H7 (cell line): ENCODE results near the gene TRNAU1AP. TPM values are rescaled to one million over a fixed set of nuclear protein-coding genes. Genes with fewer than 3 reads are reported as not detected.
A peak's percentile ranks its signal among the peaks of the same experiment; 100 is the strongest.
"Not testable (repeated sequence)": the region's sequence is repeated elsewhere in the genome, so short reads cannot be mapped to it uniquely, and the experiment has no call there.

Experiments
- DNase-seq: peaks from one replicate; pipeline ENCODE4 v3.0.0; 2012
- H3K27me3 ChIP-seq: 2 replicates; pipeline ENCODE4 v1.6.0; 2011; ENCODE audit warnings: mild to moderate bottlenecking, low read length; ENCODE audit not compliant: control insufficient read depth, insufficient read depth
- H3K36me3 ChIP-seq: replicated peaks from 2 replicates; pipeline ENCODE4 v1.5.1; 2011; ENCODE audit warnings: low read length; ENCODE audit not compliant: control insufficient read depth, insufficient read depth
- H3K4me3 ChIP-seq: 2 replicates; pipeline ENCODE4 v1.5.1; 2011; ENCODE audit warnings: low read depth, mild to moderate bottlenecking, control low read depth, low read length, moderate library complexity; ENCODE audit not compliant: insufficient read depth
- total RNA-seq: library from RNA; depleted of rRNA; stranded (reverse); fragments of >200 nt; shearing (Covaris generic); gene quantifications from 2 replicates; pipeline ENCODE4 v1.2.3, GENCODE V29; 2014

Gene TRNAU1AP
- total RNA-seq, 1 experiment from 2014 or later, result 35.3 TPM

DNA sequence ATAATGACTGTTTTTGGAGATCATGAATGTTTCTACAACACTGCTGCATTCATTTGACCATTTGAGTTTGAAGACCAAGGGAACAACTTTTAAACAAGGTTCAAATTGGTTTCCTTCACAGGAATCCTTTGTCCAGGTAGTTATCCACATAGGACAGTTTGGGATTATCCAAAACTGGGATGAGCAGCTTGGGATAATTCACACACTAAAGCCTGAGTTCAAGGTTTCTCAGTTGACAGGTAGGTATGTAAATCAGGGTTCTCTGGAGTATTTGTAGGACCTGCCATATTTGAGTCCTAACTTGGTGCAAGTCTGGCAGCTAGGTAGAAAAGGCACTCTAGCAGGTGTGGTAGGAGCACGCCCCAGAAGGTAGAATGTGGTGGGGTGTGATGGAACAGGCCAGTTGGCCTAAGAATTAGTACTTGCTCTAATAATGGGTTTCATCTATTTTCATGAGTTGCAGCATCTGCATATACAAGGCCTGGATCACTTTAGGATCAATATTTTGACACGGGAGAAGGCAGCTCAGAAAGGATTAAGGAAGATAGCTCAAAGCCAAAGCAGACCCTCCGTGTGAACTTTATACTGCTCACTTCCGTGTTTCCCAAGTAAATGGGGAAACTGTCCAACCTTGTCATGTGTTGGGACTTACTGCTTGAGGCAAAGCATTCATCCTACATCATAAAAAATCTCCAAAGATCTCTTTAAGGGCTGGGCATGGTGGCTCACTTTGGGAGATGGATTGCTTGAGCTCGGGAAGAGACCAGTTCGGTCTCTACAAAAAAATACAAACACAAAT, 25.1 kb downstream of the TRNAU1AP start:
- DNase-seq, result no peak
- H3K36me3 ChIP-seq, result peaks cover 29% of the 10 kb centered on the region
- H3K27me3 ChIP-seq, result peaks cover 3% of the 10 kb centered on the region; the same call in 1 of the 2 replicates
- no peak overlapping the region for H3K4me3 ChIP-seq

DNA sequence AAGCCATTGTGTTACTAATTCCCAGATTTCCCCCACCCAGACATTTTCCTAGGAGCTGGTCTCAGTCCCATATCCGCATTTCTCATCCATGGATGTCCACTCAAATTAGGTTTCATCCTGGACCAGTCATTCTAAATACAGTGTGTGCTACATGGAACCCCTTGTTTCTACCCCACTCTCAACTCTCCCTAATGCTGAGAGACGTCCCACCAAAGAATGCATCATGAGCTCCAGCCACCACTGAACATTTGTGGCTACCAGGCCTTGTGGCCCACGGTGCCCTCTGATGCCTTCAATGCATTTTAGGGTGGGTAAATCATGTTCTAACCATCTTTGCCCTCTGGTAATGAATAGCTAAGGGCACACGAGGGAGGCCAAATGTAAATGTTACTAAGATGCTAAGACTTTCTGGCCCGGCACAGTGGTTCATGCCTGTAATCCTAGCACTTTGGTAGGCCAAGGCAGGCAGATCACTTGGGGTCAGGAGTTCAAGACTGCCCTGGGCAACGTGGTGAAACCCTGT, 25.9 kb downstream of the TRNAU1AP start:
- no peak overlapping the region for H3K4me3 ChIP-seq

DNA sequence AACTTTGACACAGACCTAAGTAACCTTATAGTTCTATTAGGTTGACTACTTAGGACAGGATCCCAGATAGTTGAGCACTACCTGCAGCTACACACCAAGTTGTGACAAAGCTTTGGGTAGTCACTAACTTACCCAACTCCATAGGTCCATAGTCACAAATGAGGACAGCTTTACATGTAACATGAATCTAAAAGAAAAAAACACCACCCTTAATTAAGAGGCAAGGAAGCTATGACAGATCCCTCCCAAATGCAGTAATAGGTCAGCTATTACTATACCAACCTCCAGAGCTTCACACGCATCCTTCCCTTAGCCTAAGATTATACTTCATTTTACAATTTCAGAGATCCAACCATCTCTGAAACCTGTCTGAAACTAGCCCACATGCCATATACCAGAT, 26.5 kb downstream of the TRNAU1AP start:
- DNase-seq, result no peak
- Histone ChIP-seq H3K36me3 (peaks cover 29% of the 10 kb centered on the region), H3K27me3 (peaks cover 3% of the 10 kb centered on the region; the same call in 1 of the 2 replicates), H3K4me3 (no peak overlapping the region)

More for the DNA sequence above, 25.9 kb downstream of the TRNAU1AP start:
- DNase-seq, result no peak
- Histone ChIP-seq H3K36me3 (peaks cover 29% of the 10 kb centered on the region), H3K27me3 (peaks cover 3% of the 10 kb centered on the region; the same call in 1 of the 2 replicates)

DNA sequence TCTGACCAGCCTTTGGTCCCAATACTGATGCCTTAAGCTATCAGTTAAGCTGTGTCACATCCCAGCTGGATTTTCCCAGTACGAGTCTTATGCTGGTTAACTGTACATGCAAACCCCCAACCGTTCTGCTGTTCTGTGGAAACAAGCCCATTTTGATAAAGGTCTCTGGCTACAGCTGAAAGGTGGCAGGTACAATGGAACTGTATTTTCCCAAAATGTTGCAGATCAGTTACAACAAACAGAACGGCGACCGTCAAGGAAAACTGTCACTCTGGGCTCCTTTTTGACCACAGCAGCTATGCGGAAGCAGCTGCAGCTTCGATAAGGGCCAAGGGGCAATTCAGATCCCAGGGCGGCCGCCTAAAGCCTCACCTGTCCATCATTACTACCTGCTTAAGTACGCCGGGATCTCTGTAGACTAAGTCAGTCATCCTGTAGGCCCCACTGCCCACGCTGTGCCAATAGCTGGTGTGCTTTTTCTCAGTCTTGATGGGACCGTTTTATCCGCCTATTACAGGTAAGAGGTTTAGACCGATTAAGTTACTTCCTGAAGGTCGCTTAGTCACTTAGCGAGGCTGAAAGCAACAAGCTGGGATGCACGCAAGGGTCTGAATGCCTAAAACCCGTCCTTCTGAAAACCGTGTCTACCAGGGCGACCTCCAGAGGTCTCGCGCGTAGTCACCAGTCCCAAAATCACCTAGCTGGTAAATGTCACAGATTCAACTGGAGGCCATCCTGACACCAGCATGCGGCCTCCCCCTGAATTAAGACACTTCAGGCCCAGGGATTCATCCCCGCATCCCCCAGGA, 28.0 kb downstream of the TRNAU1AP start:
- no peak for DNase-seq
- peaks cover 3% of the 10 kb centered on the region; the same call in 1 of the 2 replicates for H3K27me3 ChIP-seq
- peak overlapping the region; percentile 99 for H3K4me3 ChIP-seq
- H3K36me3 ChIP-seq, result peaks cover 27% of the 10 kb centered on the region

DNA sequence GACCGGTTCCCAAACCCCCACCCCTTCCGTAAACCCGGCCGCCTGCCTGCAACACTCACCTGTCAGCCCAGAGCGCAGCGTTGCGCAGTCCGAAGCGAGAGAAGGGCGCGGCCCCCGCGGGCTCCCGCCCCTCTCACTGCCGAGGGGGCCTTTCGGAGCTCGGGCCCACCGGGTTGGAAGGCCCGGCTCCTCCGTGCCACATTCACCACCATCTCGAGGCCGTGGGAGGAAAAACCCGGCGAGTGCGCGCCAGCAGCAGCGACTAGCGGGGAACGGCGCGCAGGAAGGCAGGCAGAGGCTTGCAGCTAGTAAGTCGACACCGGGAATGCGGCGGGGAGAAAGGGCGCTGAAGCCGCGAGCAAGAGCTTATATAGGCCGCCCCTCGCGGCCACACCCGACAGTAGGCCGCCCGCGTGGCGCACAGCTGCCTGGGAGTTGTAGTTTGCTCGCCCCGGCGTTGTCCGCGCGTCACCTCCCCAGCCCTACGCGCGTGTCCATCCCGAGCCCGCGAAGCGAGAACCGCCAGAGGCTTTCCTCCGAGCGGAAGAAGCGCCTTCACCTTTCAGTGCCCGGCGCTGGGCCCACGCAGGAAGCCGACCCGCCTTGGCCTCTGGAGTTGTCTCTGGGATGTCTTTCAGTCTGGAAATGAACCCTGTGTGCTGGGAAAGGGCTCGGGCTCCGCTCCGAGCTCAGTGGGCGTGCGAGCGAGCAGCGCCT, 28.8 kb downstream of the TRNAU1AP start:
- Histone ChIP-seq H3K27me3 (peaks cover 3% of the 10 kb centered on the region; the same call in 1 of the 2 replicates), H3K4me3 (peak overlapping the region; percentile 99), H3K36me3 (peaks cover 27% of the 10 kb centered on the region)
- DNase-seq, result peak; percentile 97

DNA sequence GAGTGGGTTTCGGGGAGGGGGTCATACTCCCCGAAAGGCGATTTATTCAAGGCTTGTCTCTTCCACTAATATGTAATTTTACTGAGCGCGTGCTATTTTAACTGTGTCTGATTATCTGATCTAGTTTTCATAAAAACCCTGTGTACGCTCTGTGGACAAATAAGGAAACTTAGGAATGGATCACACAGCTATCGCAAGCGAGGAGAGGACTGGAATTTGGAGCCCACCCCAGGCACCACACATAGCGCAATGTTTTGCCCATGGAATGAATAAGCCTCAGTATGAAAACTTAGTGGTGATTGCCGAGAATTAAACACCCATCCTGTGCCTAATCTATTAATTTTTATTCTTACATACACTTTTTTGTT, 29.3 kb downstream of the TRNAU1AP start:
- Histone ChIP-seq H3K4me3 (peak overlapping the region; percentile 99), H3K27me3 (peaks cover 3% of the 10 kb centered on the region; the same call in 1 of the 2 replicates), H3K36me3 (peaks cover 27% of the 10 kb centered on the region)
- peak; percentile 61 for DNase-seq

DNA sequence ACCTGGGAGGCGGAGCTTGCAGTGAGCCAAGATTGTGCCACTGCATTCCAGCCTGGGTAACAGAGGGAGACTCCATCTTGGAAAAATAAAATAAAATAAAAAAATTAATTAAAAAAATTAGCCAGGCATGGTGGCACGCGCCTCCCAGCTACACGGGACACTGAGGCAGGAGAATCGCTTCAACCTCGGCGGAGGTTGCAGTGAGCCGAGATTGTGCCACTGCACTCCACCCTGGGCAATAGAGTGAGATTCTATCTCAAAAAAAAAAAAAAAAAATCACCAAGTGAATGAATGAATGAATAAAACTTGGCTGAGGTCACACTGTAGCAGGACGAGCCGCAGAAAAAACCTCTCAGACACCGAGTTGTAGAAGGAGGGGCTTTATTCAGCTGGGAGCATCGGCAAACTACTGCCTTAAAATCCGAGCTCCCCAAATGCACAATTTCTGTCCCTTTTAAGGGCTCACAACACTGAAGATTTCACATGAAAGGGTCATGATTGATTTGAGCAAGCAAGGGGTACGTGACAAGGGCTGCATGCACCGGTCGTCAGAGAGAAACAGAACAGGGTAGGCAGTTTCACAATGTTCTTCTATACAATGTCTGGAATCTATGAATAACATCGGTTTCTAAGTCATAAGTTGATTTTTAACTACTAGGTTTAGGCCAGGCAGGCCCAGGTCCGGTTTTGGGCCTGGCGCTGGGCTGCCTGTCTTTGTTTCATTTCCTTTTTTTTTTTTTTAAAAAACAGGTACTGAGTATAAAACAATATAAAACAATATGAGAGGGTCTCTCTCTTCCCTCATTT, 33.9 kb downstream of the TRNAU1AP start:
- not testable (repeated sequence) for DNase-seq, H3K36me3 ChIP-seq, H3K27me3 ChIP-seq, H3K4me3 ChIP-seq

DNA sequence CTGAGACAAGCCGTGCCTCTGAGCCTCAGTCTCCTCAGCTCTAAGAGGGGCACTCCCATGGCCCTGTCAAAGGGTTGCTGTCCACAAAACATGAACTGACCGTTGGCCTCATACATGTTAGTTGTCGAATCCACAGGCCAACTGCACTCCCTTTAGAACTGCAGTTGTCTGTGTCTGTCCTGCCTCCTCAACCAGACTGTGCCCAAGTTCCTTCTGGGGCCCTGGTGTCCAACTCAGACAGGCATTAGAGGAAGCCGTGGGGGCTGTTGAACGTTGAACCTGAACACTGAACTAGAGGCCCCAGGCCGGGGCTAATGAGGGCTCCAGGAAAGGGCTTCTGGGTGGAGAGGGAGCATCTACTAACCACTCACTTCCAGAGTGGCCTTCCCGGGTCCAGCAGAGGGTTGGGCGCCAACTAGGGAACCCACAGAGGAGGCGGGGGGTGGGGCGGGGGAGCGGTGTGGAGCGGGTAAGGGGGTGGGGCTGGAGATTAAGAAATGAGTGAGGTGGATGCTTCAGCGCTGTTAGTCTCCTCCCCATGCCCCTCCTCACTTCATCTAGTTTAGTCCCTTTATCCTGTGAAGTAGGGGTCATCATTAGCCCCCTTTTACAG, 38.9 kb downstream of the TRNAU1AP start, which contains the start of gene RAB42:
Gene RAB42, plus strand, starts transcription at position 558 of the 613 bp plus-strand sequence. CDS start 247 bp downstream, outside the sequence.
- no peaks in the 10 kb centered on the region for H3K36me3 ChIP-seq
- peak; percentile 89 for DNase-seq
- peaks cover 9% of the 10 kb centered on the region for H3K27me3 ChIP-seq
- peak within 1 kb of the TSS; percentile 68 for H3K4me3 ChIP-seq

DNA sequence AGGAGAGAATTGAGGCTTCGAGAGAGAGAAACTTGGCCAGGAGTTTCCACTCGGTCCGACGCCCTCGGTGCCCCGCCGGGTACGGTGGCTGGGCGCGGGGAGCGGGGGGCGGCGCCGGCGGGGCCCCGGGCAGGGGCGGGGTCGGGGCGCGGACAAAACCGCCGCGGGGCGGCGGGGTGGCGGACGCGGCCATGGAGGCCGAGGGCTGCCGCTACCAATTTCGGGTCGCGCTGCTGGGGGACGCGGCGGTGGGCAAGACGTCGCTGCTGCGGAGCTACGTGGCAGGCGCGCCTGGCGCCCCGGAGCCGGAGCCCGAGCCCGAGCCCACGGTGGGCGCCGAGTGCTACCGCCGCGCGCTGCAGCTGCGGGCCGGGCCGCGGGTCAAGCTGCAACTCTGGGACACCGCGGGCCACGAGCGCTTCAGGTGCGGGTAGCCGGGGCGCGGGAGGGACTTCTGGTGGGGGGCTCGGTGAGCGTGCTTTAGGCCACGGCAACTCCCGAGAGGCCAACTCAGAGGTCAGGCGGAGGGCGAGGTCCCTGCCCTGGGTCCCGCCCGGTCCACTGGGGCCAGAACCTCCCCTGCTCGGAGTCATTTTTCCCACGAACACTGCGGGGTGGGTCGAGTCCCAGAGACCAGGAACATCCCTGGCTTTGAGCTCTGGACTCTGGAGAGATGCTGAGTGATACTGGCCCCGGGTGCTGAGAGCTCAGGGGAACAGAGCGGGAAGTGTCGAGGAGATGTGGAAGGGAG, 39.6 kb downstream of the TRNAU1AP start:
- DNase-seq, result peak; percentile 94
- peaks cover 9% of the 10 kb centered on the region for H3K27me3 ChIP-seq
- no peaks in the 10 kb centered on the region for H3K36me3 ChIP-seq
- peak overlapping the region; percentile 68 for H3K4me3 ChIP-seq

DNA sequence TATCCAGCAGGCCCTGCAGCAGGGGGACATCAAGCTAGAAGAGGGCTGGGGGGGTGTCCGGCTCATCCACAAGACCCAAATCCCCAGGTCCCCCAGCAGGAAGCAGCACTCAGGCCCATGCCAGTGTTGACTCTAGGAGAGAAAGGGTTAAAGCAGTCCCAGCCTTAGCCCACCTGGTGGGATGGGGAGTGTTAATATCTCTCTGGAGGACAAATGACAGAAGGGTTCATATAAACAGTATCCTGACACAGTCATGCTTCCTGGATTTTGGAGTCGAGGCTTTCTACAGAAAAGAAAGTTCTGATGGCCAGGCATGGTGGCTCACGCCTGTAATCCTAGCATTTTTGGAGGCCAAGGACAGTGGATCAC, 41.1 kb downstream of the TRNAU1AP start:
- H3K36me3 ChIP-seq, DNase-seq, H3K27me3 ChIP-seq, H3K4me3 ChIP-seq: not testable (repeated sequence)

DNA sequence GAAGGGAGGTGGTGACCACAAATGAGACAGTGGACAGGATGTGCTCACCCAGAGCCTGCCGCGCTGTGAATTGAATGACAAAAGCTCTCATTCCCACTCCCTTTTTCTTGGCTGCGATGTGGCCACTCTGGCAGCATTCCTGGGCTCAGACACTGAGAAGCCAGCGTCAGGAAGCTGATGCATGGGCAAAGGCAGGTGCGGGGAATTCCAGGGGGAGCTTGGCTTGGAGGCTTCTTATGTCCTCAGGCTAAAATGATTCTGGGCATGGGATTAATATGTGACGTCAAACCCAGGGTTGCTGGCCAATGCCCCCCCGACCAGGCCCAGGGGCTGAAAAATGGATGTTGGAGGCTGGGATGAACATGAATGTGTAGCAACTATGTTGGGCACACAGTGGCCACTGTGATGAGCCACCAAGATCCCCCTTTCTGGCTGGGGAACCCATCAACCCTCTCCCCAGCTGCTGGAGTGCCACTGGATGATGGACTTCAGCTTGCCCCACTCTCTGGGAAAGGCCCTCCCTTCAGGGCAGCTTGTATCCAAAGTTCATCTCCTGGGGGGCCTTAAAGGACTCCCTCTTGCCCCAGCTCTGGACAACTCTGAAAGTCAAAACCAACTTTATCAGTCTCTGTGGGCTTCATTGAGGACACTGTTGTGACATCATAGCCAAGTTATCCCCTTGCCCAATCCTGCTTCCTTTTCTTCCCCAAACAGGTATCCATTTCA, 42.0 kb downstream of the TRNAU1AP start:
- not testable (repeated sequence) for H3K4me3 ChIP-seq, DNase-seq, H3K27me3 ChIP-seq, H3K36me3 ChIP-seq

DNA sequence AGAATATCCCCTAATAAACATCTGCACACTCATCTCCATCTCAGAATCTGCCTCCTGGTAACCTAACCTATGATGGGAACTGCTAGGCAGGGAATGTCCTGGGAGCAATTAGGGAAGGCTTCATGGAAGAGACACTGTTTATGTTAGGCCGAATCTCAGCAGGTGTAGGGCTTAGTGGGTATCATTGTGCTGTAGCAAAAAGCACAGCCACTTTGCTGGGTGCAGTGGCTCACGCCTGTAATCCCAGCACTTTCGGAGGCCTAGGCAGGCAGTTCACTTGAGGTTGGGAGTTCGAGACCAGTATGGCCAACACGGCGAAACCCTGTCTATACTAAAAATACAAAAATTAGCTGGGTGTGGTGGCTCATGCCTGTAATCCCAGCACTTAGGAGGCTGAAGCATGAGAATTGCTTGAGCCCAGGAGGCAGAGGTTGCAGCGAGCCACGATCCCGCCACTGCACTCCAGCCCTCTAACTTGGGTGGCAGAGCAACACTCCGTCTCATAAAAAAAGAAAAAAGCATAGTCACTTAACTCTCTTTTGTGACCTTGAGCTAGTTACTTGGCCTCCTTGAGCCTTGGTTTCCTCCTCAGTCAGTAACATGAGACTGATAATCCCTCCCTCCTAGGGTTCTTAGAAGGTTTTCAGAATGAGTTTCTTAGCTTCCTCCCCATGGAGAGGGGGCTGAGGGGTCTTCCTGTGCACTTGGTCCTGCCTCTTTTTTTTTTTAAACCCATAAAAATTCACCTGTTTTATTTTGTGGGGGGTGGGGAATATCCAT, 42.7 kb downstream of the TRNAU1AP start:
- Histone ChIP-seq H3K4me3 (no peak overlapping the region), H3K27me3 (peaks cover 9% of the 10 kb centered on the region), H3K36me3 (no peaks in the 10 kb centered on the region)
- DNase-seq, result no peak
